Tibial nerve (tissue), 4 donors: ENCODE measurements around the gene FNDC4. TPM values are rescaled to one million over a fixed set of nuclear protein-coding genes. Genes with fewer than 3 reads are reported as not detected.

Experiments used
- DNase-seq, 2 donors: peaks; one replicate each; pipeline ENCODE4 v3.0.0-alpha.2; 2019; ENCODE audit warnings: low spot score in 2 of 2
- H3K27ac ChIP-seq, 4 donors: fragments of 200-600 bp; sonication (generic) in 3 of 4; one replicate each; pipeline ENCODE4 v1.5.1; 2017 to 2019; ENCODE audit warnings: mild to moderate bottlenecking in 1 of 4
- H3K27me3 ChIP-seq, 2 donors: fragments of 200-600 bp; sonication (generic) in 1 of 2; one replicate each; pipeline versions ENCODE4 v1.5.1 to v1.6.0; 2017 to 2019
- H3K36me3 ChIP-seq, 3 donors: fragments of 200-600 bp; sonication (generic); one replicate each; pipeline ENCODE4 v1.5.1; 2018 to 2019
- H3K4me1 ChIP-seq, 4 donors: fragments of 200-600 bp; sonication (generic) in 3 of 4; one replicate each; pipeline ENCODE4 v1.5.1; 2017 to 2019
- H3K4me3 ChIP-seq, 4 donors: fragments of 200-600 bp; sonication (generic) in 3 of 4; one replicate each; pipeline ENCODE4 v1.5.1; 2017 to 2019; ENCODE audit warnings: mild to moderate bottlenecking in 1 of 4, moderate library complexity in 1 of 4
- H3K9me3 ChIP-seq, 4 donors: fragments of 200-600 bp; sonication (generic) in 3 of 4; one replicate each; pipeline ENCODE4 v1.5.1; 2017 to 2019
- CTCF ChIP-seq, 5 experiments: fragments of 200-600 bp in 3 of 5; fragments of 450-650 bp in 2 of 5; sonication (generic) in 3 of 5; IDR thresholded peaks; one replicate each; pipeline ENCODE4 v1.5.1; 2016 to 2019; ENCODE audit warnings: antibody characterized with exemption in 5 of 5, mild to moderate bottlenecking in 3 of 5, moderate library complexity in 2 of 5
- EP300 ChIP-seq, 2 donors: sonication (generic); formaldehyde crosslinking; IDR thresholded peaks; one replicate each; pipeline ENCODE4 v1.6.1; 2017; ENCODE audit warnings: antibody characterized with exemption in 2 of 2, mild to moderate bottlenecking in 1 of 2
- POLR2A ChIP-seq, 2 donors: fragments of 450-650 bp; IDR thresholded peaks; one replicate each; pipeline ENCODE4 v1.6.1; 2017; ENCODE audit warnings: antibody characterized with exemption in 2 of 2, mild to moderate bottlenecking in 2 of 2, moderate library complexity in 2 of 2
- WGBS, 2 donors: methylation state at CpG; one replicate each; pipeline ENCODE4 v1.1.5; 2018; 5-methylcytosine and 5-hydroxymethylcytosine counted together
- total RNA-seq, 4 donors: library from RNA; depleted of rRNA; stranded (reverse); fragments of >200 nt; gene quantifications; one replicate each; pipeline ENCODE4 v1.1.0, GENCODE V29; 2016

FNDC4 gene
- total RNA-seq, 4 donors from 2014 or later = 7.0 to 30.3 (median 9.3) TPM

GRCh38 chr2:27498975-27499374 lies 4.0 kb upstream of the FNDC4 start:
- peaks cover 0 to 14% of the 10 kb centered on the region in 2 donors for H3K27me3 ChIP-seq
- no peaks in the 10 kb centered on the region for H3K9me3 ChIP-seq
- 83 to 88% methylated on average over 3 of the region's 3 CpGs for WGBS, 2 donors
- peaks cover 0 to 14% (median 3%) of the 10 kb centered on the region in 4 donors for H3K4me1 ChIP-seq
- no peak for DNase-seq
- TF ChIP-seq CTCF (IDR thresholded peaks at IDR 0.05) = no peak
- no peak for TF ChIP-seq EP300 (IDR thresholded peaks at IDR 0.05)
- no peak for TF ChIP-seq POLR2A (IDR thresholded peaks at IDR 0.05)
- no peak overlapping the region for H3K27ac ChIP-seq
- no peak overlapping the region for H3K4me3 ChIP-seq
- H3K36me3 ChIP-seq = no peaks in the 10 kb centered on the region

GRCh38 chr2:27497288-27497627 lies 2.3 kb upstream of the FNDC4 start:
- Histone ChIP-seq H3K36me3 (peaks cover 0 to 4% (median 0%) of the 10 kb centered on the region in 3 donors), H3K27me3 (peaks cover 0 to 14% of the 10 kb centered on the region in 2 donors), H3K9me3 (no peaks in the 10 kb centered on the region), H3K27ac (no peak overlapping the region), H3K4me3 (no peak overlapping the region), H3K4me1 (peaks cover 0 to 17% (median 3%) of the 10 kb centered on the region in 4 donors)
- WGBS, 2 donors = 73 to 78% methylated on average over 4 of the region's 4 CpGs
- DNase-seq = no peak
- no peak for TF ChIP-seq EP300 (IDR thresholded peaks at IDR 0.05)
- TF ChIP-seq CTCF (IDR thresholded peaks at IDR 0.05) = no peak
- TF ChIP-seq POLR2A (IDR thresholded peaks at IDR 0.05) = no peak

GRCh38 chr2:27496357-27497287 lies 1.6 kb upstream of the FNDC4 start, which contains the start of gene GCKR:
TSS of gene GCKR (plus strand) at chr2:27496839. CDS start at chr2:27496905, 66 bp downstream.
- Histone ChIP-seq H3K9me3 (no peaks in the 10 kb centered on the region), H3K27ac (no peak within 1 kb of the TSS), H3K27me3 (peaks cover 0 to 14% of the 10 kb centered on the region in 2 donors), H3K4me1 (peaks cover 0 to 17% (median 3%) of the 10 kb centered on the region in 4 donors), H3K4me3 (no peak within 1 kb of the TSS), H3K36me3 (peaks cover 0 to 6% (median 0%) of the 10 kb centered on the region in 3 donors)
- TF ChIP-seq EP300 (IDR thresholded peaks at IDR 0.05) = no peak
- no peak for TF ChIP-seq CTCF (IDR thresholded peaks at IDR 0.05)
- no peak for TF ChIP-seq POLR2A (IDR thresholded peaks at IDR 0.05)
- no peak for DNase-seq
- WGBS, 2 donors = 60 to 82% methylated on average over 10 to 12 of the region's 12 CpGs

GRCh38 chr2:27495840-27496356 lies 898 bp upstream of the FNDC4 start:
- no peak overlapping the region for H3K27ac ChIP-seq
- no peak overlapping the region for H3K4me3 ChIP-seq
- no peak for DNase-seq
- H3K36me3 ChIP-seq = peaks cover 0 to 6% (median 0%) of the 10 kb centered on the region in 3 donors
- TF ChIP-seq CTCF (IDR thresholded peaks at IDR 0.05) (no peak), EP300 (IDR thresholded peaks at IDR 0.05) (no peak), POLR2A (IDR thresholded peaks at IDR 0.05) (no peak)
- no peaks in the 10 kb centered on the region for H3K9me3 ChIP-seq
- WGBS, 2 donors = 56 to 59% methylated on average over 4 of the region's 4 CpGs
- peaks cover 0 to 17% (median 3%) of the 10 kb centered on the region in 4 donors for H3K4me1 ChIP-seq
- H3K27me3 ChIP-seq = peaks cover 0 to 14% of the 10 kb centered on the region in 2 donors
